Pancreas (tissue), 10 donors: ENCODE results near the gene CFAP69. TPM values are rescaled to one million over a fixed set of nuclear protein-coding genes. Genes with fewer than 3 reads are reported as not detected.

Experiments
- ATAC-seq, 4 donors: fragments of 200-7000 bp; cut with Tn5 transposase; one replicate each; pipeline versions ENCODE4 v1.8.0 to v1.9.1; 2020; ENCODE audit warnings: mild to moderate bottlenecking in 4 of 4, moderate library complexity in 4 of 4
- DNase-seq, 6 donors: peaks; one replicate each; pipeline ENCODE4 v3.0.0-alpha.2; 2020
- FAIRE-seq: peaks from 2 replicates; lab custom pipeline; 2012; peaks lifted over from hg19 to GRCh38; lab: Jason Lieb, UNC
- H3K27ac ChIP-seq, 4 donors: fragments of 200-600 bp; sonication (generic); 1 replicate in 3 of 4; 2 replicates in 1 of 4; pipeline versions ENCODE4 v1.5.0 to v1.8.0; 2020
- H3K27me3 ChIP-seq, 4 donors: fragments of 200-600 bp; one replicate each; pipeline ENCODE4 v1.8.0; 2021
- H3K36me3 ChIP-seq, 3 donors: fragments of 200-600 bp; sonication (generic) in 1 of 3; one replicate each; pipeline versions ENCODE4 v1.5.0 to v1.8.0; 2020 to 2021
- H3K4me1 ChIP-seq, 3 donors: fragments of 200-600 bp; one replicate each; pipeline ENCODE4 v1.8.0; 2021
- H3K4me3 ChIP-seq, 4 donors: fragments of 200-600 bp; sonication (generic) in 2 of 4; one replicate each; pipeline versions ENCODE4 v1.5.0 to v1.8.0; 2020 to 2021
- H3K9me3 ChIP-seq, 4 donors: fragments of 200-600 bp; one replicate each; pipeline ENCODE4 v1.8.0; 2021
- WGBS, 2 donors: extraction: QIAGEN DNeasy Blood & Tissue Kit; methylation state at CpG; one replicate each; pipeline ENCODE4 v1.1.7; 2013; 5-methylcytosine and 5-hydroxymethylcytosine counted together
- intact Hi-C, 3 donors: fragments of 100-400 bp; cut with DNase I; formaldehyde crosslinking; loops; one replicate each; pipeline versions ENCODE4 v1.11.1 to v1.14.2; 2022
- polyA plus RNA-seq, 2 donors: library from polyadenylated mRNA; stranded (reverse); fragments of 200-250 nt; gene quantifications; one replicate each; pipeline ENCODE4 v1.2.3, GENCODE V29; 2013
- total RNA-seq, 6 donors: library from RNA; stranded (reverse); fragmentation: NEBNext Ultra II Directional in 4 of 6; extraction: Animal tissue kit (Norgen Biotek cat#: 25700) in 4 of 6; gene quantifications; one replicate each; pipeline versions ENCODE4 v1.2.1 to v1.2.4, GENCODE V29; 2021 to 2023
- TF ChIP-seq, protein P1 (sequence below), 4 donors: fragments of 200-600 bp; sonication (generic) in 3 of 4; IDR thresholded peaks; one replicate each; pipeline versions ENCODE4 v1.5.0 to v1.8.0; 2021; ENCODE audit warnings: antibody characterized with exemption in 4 of 4
- donor health status: healthy with polysubstance abuse.
- donor health status: DM: no; HTN: no; CAD: no; lungs with moderate emphysema.
- donor health status: DM: no; HTN: no; CAD: no.
- donor health status: control.
- donor health status: control.
- donor health status: Bipolar disorder and iron deficiency.
- donor health status: DM: yes; HTN: yes; CAD: no.
- donor health status: DM: no; HTN: no; CAD: no.
- donor health status: DM: no; HTN: no; CAD: no.
- donor health status: DM: yes; HTN: yes; CAD: no.

Gene CFAP69
- total and polyA plus RNA-seq, 8 donors: 2.6 to 12.8 (median 4.1) TPM

DNA sequence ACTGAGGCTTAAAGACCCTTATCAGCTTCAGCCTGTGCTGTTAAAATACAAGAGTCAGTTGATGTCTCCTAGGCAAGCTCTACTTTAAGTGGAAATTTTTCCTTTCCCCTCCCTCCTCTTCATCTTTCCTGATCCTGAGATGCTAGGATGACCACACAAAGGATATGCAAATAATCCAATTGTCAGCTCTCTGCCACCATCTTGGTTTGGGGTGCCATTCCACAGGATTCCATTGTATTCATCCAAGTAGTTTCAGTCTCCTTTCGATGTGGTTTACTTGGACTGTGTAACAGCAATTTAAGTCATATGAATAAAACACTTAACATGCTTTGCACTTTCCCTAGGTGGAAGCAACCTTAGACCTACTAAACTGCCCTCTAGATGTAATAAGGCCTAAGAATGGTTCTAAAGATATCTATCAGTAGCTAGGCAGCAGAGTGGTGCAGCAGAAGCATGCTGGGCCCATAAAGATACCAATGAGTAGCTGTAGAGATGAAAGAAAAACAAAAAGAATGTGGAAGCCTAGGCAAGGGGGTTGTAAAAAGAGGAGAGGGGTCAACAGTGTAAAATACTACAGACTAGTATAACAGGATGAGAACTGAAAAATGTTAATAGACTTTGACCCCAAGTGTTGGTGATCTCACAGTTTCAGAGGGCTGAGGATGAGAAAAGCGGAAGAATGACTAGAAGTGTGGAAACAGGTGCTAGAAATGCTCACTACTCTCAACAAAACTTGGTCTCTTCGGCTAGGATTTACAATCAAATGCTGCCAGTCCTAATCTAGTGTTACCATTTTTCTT, 2.4 kb upstream of the CFAP69 start:
- DNase-seq: no peak
- H3K36me3 ChIP-seq: no peaks in the 10 kb centered on the region
- intact Hi-C loops: loop anchor here in 1 of 3 donors (10.0 kb wide), 1 partner anchor 78 kb away; no protein-coding TSS in a partner anchor
- no peaks in the 10 kb centered on the region for H3K27me3 ChIP-seq
- ATAC-seq: no peak
- peaks cover 0 to 7% (median 0%) of the 10 kb centered on the region in 3 donors for H3K4me1 ChIP-seq
- FAIRE-seq: no peak
- H3K27ac ChIP-seq: no peak overlapping the region
- TF ChIP-seq, protein P1, sequence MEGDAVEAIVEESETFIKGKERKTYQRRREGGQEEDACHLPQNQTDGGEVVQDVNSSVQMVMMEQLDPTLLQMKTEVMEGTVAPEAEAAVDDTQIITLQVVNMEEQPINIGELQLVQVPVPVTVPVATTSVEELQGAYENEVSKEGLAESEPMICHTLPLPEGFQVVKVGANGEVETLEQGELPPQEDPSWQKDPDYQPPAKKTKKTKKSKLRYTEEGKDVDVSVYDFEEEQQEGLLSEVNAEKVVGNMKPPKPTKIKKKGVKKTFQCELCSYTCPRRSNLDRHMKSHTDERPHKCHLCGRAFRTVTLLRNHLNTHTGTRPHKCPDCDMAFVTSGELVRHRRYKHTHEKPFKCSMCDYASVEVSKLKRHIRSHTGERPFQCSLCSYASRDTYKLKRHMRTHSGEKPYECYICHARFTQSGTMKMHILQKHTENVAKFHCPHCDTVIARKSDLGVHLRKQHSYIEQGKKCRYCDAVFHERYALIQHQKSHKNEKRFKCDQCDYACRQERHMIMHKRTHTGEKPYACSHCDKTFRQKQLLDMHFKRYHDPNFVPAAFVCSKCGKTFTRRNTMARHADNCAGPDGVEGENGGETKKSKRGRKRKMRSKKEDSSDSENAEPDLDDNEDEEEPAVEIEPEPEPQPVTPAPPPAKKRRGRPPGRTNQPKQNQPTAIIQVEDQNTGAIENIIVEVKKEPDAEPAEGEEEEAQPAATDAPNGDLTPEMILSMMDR (IDR thresholded peaks at IDR 0.05): no peak
- no peaks in the 10 kb centered on the region for H3K9me3 ChIP-seq
- no peak overlapping the region for H3K4me3 ChIP-seq
- 70 to 76% methylated on average over 3 of the region's 3 CpGs for WGBS, 2 donors

DNA sequence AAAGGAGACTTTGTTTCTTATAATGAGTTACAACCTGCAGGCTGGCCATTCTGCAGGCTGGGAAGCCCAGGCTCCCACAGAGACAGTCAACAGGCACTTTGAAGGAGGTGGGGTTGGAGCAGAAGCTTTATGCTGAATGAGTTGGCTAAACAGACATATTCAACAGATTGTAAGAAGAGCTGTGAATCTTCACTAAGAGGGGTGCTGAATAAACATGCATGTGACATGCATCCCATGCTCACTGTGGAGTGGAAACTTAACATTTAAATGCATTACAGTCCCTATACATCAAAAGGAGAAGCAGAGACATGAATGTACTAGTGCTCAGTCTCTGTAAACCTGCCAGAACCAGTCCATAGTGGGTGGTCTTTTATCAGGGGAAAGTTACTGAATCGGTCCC, 1.4 kb upstream of the CFAP69 start:
- WGBS, 2 donors: 24 to 26% methylated on average over 1 of the region's 1 CpG
- no peak for DNase-seq
- Histone ChIP-seq H3K27me3 (no peaks in the 10 kb centered on the region), H3K4me3 (no peak overlapping the region), H3K36me3 (no peaks in the 10 kb centered on the region), H3K4me1 (peaks cover 0 to 7% (median 0%) of the 10 kb centered on the region in 3 donors), H3K27ac (no peak overlapping the region), H3K9me3 (no peaks in the 10 kb centered on the region)
- no peak for ATAC-seq
- FAIRE-seq: no peak
- TF ChIP-seq, protein P1 (IDR thresholded peaks at IDR 0.05): no peak
- intact Hi-C loops: loop anchor here in 1 of 3 donors (10.0 kb wide), 1 partner anchor 79 kb away; no protein-coding TSS in a partner anchor

DNA sequence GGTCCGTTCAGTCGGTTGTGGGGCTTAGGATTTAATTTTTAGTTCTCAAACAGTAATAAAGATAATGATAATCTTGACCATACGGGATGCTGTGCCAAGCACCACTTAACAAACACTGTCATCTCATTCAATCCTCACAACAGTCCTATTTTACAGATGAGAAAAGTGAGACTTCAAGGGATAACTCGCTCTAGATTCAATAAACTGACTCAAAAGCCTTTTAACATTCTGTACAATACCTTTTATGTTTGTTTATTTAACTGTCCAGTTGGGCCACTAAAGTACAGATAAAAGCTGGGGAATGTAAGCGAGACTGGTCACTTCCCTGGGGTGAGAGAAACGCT, 437 bp upstream of the CFAP69 start:
- whole genome bisulfite sequencing, 2 donors: 5 to 13% methylated on average over 6 of the region's 6 CpGs
- H3K27me3 ChIP-seq: no peaks in the 10 kb centered on the region
- H3K27ac ChIP-seq: no peak overlapping the region
- ATAC-seq (no peak), DNase-seq (no peak), FAIRE-seq (no peak)
- H3K4me1 ChIP-seq: peaks cover 0 to 7% (median 0%) of the 10 kb centered on the region in 3 donors
- H3K4me3 ChIP-seq: peak overlapping the region; percentile 75 to 98 (median 86)
- TF ChIP-seq, protein P1 (IDR thresholded peaks at IDR 0.05): no peak
- H3K36me3 ChIP-seq: no peaks in the 10 kb centered on the region
- intact Hi-C loops: loop anchor here in 1 of 3 donors (10.0 kb wide), 1 partner anchor 80 kb away; no protein-coding TSS in a partner anchor
- no peaks in the 10 kb centered on the region for H3K9me3 ChIP-seq

DNA sequence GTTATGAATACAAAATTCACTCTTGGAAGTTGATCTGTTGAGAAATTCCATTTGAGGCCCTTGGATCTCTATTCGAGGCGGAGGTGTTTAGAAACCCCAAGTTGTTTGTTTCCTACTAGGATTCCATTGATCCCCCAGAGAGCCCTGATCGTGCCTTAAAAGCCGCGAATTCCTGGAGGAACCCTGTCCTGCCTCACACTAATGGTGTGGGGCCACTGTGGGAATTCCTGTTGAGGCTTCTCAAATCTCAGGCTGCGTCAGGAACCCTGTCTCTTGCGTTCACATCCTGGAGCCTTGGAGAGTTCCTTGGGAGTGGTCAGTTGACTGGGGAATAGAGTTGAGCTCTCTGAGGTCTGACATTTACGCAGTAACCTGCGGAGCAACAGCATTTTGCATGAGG, 1.2 kb downstream of the CFAP69 start:
- no peak for DNase-seq
- WGBS, 2 donors: 24 to 28% methylated on average over 9 of the region's 9 CpGs
- intact Hi-C loops: loop anchor here in 1 of 3 donors (10.0 kb wide), 1 partner anchor 81 kb away; no protein-coding TSS in a partner anchor
- no peak for ATAC-seq
- H3K36me3 ChIP-seq: no peaks in the 10 kb centered on the region
- peaks cover 0 to 7% (median 0%) of the 10 kb centered on the region in 3 donors for H3K4me1 ChIP-seq
- H3K4me3 ChIP-seq: peak overlapping the region in 2 of 4 donors; percentile 75 to 98
- TF ChIP-seq, protein P1 (IDR thresholded peaks at IDR 0.05): no peak
- no peaks in the 10 kb centered on the region for H3K27me3 ChIP-seq
- no peaks in the 10 kb centered on the region for H3K9me3 ChIP-seq
- no peak for FAIRE-seq
- no peak overlapping the region for H3K27ac ChIP-seq

DNA sequence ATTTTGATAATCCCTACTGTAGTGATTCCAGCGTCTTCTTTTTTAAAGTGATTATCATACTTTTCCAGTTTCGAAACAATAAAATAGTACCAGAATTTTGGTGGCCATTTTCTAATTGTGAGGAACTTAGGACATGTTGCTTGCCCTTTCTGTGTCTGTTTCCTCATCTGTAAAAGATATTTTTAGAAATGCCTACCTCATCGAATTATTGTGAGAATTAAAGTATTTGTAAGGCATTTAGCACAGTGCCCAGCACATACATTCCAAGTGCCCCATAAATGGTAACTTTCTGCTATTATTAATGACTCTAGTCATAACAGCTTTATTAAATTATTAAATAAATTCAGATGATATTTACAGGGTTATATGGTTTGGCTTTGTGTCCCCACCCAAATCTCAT, 3.7 kb downstream of the CFAP69 start:
- DNase-seq (no peak), ATAC-seq (no peak), FAIRE-seq (no peak)
- intact Hi-C loops: loop anchor here in 1 of 3 donors (10.0 kb wide), 1 partner anchor 84 kb away; no protein-coding TSS in a partner anchor
- Histone ChIP-seq H3K4me3 (no peak overlapping the region), H3K27me3 (no peaks in the 10 kb centered on the region), H3K36me3 (no peaks in the 10 kb centered on the region), H3K9me3 (no peaks in the 10 kb centered on the region), H3K4me1 (peaks cover 0 to 7% (median 0%) of the 10 kb centered on the region in 3 donors), H3K27ac (no peak overlapping the region)
- 71 to 79% methylated on average over 3 of the region's 3 CpGs for WGBS, 2 donors
- TF ChIP-seq, protein P1 (IDR thresholded peaks at IDR 0.05): no peak
